Eye (tissue), 1 donor: ENCODE measurements around the gene NR3C1.
"Not testable (repeated sequence)": the region's sequence is repeated elsewhere in the genome, so short reads cannot be mapped to it uniquely, and the experiment has no call there.

Experiments used
- DNase-seq: peaks from one replicate; pipeline ENCODE4 v3.0.0-alpha.2; 2015

Gene NR3C1

GRCh38 chr5:143329843-143330242 is 73.6 kb downstream of the NR3C1 start:
- DNase-seq = no peak

- no peak for DNase-seq
These were observed 74.8 kb downstream of the NR3C1 start for GRCh38 chr5:143328589-143329220.

- not testable (repeated sequence) for DNase-seq
These were observed 78.4 kb downstream of the NR3C1 start for GRCh38 chr5:143325086-143325485.

GRCh38 chr5:143322931-143323630 is 80.4 kb downstream of the NR3C1 start:
- not testable (repeated sequence) for DNase-seq

GRCh38 chr5:143322176-143322575 is 81.3 kb downstream of the NR3C1 start:
- no peak for DNase-seq

- no peak for DNase-seq
These were observed 83.9 kb downstream of the NR3C1 start for GRCh38 chr5:143319437-143320227.

- DNase-seq = no peak
These were observed 84.7 kb downstream of the NR3C1 start for GRCh38 chr5:143318833-143319232.

GRCh38 chr5:143318270-143318669 is 85.2 kb downstream of the NR3C1 start:
- DNase-seq = no peak

- no peak for DNase-seq
These were observed 86.4 kb downstream of the NR3C1 start for GRCh38 chr5:143316844-143317631.

- no peak for DNase-seq
These were observed 87.1 kb downstream of the NR3C1 start for GRCh38 chr5:143316337-143316736.

GRCh38 chr5:143315929-143316328 is 87.6 kb downstream of the NR3C1 start:
- DNase-seq = no peak

- DNase-seq = no peak
These were observed 88.3 kb downstream of the NR3C1 start for GRCh38 chr5:143315214-143315613.

- no peak for DNase-seq
These were observed 88.8 kb downstream of the NR3C1 start for GRCh38 chr5:143314659-143315058.

- no peak for DNase-seq
These were observed 89.4 kb downstream of the NR3C1 start for GRCh38 chr5:143314099-143314498.

- no peak for DNase-seq
These were observed 90.1 kb downstream of the NR3C1 start for GRCh38 chr5:143313298-143313852.

- DNase-seq = no peak
These were observed 90.7 kb downstream of the NR3C1 start for GRCh38 chr5:143312822-143313221.

GRCh38 chr5:143311955-143312354 is 91.5 kb downstream of the NR3C1 start:
- DNase-seq = no peak

GRCh38 chr5:143311428-143311827 is 92.1 kb downstream of the NR3C1 start:
- DNase-seq = no peak

GRCh38 chr5:143309661-143310431 is 93.6 kb downstream of the NR3C1 start:
- no peak for DNase-seq

GRCh38 chr5:143308731-143309130 is 94.8 kb downstream of the NR3C1 start:
- no peak for DNase-seq

- DNase-seq = no peak
These were observed 97.4 kb downstream of the NR3C1 start for GRCh38 chr5:143306040-143306439.
